NCI-H146 (cell line): Measurements from ENCODE around the gene MICAL3.
"Not testable (repeated sequence)": the region's sequence is repeated elsewhere in the genome, so short reads cannot be mapped to it uniquely, and the experiment has no call there.

ENCODE experiments used
- DNase-seq: peaks from one replicate; lab custom pipeline; 2025; lab: John Stamatoyannopoulos, UW

MICAL3 gene, protein sequence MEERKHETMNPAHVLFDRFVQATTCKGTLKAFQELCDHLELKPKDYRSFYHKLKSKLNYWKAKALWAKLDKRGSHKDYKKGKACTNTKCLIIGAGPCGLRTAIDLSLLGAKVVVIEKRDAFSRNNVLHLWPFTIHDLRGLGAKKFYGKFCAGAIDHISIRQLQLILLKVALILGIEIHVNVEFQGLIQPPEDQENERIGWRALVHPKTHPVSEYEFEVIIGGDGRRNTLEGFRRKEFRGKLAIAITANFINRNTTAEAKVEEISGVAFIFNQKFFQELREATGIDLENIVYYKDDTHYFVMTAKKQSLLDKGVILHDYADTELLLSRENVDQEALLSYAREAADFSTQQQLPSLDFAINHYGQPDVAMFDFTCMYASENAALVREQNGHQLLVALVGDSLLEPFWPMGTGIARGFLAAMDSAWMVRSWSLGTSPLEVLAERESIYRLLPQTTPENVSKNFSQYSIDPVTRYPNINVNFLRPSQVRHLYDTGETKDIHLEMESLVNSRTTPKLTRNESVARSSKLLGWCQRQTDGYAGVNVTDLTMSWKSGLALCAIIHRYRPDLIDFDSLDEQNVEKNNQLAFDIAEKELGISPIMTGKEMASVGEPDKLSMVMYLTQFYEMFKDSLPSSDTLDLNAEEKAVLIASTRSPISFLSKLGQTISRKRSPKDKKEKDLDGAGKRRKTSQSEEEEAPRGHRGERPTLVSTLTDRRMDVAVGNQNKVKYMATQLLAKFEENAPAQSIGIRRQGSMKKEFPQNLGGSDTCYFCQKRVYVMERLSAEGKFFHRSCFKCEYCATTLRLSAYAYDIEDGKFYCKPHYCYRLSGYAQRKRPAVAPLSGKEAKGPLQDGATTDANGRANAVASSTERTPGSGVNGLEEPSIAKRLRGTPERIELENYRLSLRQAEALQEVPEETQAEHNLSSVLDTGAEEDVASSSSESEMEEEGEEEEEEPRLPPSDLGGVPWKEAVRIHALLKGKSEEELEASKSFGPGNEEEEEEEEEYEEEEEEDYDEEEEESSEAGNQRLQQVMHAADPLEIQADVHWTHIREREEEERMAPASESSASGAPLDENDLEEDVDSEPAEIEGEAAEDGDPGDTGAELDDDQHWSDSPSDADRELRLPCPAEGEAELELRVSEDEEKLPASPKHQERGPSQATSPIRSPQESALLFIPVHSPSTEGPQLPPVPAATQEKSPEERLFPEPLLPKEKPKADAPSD (N-terminal part only)

GRCh38 chr22:18024276-18024939 lies at the start of gene MICAL3:
Gene MICAL3 (minus strand): TSS chr22:18024561. CDS start chr22:17906812, 117,749 bp downstream.
- DNase-seq: peak; percentile 48

- DNase-seq: not testable (repeated sequence)
Observed at GRCh38 chr22:18073927-18074326, 49.6 kb upstream of the MICAL3 start.

GRCh38 chr22:18073467-18073866 lies 49.1 kb upstream of the MICAL3 start:
- no peak for DNase-seq

DNA sequence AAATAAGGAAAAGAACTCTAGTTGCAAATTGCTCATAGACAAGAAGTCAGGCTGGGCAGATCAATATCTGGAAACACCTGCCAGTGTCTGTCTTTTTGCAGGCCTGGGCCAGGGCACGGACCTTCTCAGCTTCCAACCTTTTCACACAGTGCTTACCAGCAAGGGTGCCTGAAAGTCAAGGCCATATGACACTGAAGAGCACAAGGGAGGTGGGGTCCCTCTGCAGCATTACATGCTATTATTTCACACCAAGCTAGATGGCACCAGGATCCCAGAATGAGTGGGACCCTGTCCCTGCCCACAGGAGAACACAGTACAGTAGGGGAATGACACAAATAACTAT lies 47.6 kb upstream of the MICAL3 start:
- DNase-seq: peak; percentile 44

DNA sequence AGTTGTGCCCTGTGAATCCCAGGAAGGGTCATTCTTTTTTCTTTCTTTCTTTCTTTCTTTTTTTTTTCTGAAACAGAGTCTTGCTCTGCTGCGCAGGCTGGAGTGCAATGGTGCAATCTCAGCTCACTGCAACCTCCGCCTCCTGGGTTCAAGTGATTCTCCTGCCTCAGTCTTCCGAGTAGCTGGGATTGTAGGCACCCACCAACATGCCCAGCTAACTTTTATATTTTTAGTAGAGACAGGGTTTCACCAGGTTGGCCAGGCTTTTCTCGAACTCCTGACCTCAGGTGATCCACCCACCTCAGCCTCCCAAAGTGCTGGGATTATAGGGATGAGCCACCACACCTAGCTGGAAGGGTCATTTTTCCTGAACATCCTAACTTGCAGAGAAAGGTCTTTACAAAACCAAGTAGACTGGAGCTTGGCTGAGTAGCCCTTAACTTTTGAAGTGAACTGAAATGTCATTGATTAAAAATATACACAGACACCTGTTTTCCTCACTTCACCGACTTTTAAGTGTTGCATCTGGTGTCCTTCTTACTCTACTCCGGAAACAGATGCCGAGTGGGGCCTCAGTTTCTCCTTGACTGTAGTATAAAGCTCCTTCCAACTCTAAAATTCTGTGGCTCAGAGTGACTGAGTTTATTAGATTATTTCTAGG lies 47.1 kb upstream of the MICAL3 start:
- not testable (repeated sequence) for DNase-seq

DNA sequence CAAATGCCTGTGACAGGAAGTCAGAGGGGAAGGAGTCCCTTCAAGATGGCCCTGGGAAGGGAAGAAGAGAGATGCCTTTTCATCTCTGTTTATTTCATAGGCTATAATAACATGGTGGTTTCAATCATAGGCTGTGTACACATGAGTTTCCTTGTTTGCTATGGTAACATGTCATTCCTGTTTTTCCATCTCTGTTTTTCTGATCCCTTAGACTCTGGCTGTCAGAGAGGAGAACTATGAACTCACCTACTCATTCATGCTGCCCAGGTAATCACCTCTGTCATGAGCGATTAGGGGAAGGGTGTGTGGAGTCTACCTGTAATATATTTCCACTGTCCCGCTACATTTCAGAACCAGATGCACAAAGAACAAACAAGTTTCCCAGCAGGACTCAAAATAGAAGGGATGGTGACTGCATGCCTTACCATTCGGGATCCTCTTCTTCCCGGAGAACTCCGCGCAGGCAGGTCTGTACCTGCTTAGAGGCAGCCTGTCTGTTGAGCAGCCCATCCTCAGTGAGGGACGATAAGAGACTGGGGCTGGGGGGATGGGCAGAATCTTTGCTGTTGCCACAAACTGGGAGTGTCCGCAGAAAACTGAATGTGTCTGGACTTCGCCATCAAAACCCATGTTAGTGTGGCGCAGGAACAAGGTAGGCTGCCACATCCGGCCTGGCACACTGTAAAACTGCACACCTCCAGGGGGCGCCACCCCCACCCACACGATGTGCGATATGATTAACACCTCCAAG lies 46.4 kb upstream of the MICAL3 start:
- DNase-seq: peak; percentile 52

DNA sequence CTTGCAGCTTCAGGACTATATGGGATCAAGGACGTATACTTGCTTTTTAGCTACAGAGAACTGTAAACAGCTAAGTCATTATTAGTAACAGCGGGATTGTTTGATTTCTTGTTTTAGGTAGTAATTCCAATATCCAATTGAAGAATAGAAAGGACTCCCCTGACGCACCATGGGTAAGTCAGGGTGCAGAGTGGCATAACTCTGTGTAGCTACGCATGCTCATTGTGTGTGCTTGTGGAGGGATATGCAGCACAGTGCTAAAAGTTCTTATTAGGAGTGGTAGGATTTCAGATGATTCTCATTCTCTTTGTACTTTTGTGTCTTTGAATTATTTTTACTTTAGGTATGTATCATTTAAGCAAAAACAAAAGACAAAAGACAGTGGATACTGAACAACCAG lies 45.7 kb upstream of the MICAL3 start:
- DNase-seq: peak; percentile 5

DNA sequence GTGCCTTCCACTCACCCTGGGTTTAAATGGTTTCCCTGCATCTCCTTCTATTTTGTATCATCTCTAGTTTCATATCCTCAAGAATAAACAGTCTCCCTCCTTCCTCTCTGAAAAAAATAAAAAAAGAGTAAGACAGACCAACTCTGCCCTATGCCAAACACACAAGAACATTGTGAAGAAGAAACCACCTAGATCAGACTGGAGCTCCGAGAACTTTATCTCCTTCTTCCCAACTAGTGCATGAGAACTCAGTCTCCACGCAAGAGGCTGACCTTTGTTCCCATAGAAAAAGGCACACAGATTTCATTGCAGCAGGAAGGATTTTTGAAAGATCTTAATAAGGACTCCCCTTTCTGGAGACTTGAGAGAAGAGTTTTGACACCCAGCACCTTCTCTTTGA lies 44.7 kb upstream of the MICAL3 start:
- no peak for DNase-seq

DNA sequence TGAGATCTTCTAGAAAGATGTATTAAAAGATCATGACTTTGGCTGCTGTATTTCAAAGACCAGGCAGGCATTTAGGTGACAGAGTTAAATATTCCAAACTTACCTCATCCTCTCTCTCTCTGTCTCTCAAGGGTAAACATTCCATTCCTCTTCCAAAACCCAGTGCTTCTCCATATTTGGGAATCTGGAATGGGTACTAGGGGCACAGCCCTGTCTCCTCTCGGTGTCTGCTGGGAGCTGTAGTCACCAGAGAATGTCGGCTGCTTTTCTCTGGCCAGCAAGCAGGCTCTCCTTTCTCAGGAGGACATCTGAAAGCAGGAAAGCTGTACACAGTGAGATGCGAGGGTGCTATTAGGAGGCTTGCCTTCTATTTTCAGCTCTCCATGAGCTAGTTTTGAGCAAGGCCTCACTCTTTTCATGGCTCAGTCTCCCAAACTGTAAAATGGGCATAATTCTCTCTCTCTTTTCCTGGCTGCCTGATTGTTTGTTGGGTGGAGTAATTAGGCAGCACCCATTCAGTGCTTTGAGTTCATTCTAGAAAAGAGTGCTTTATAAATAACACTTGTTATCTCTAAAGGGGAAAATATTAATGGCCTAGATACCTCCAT lies 44.1 kb upstream of the MICAL3 start:
- no peak for DNase-seq

DNA sequence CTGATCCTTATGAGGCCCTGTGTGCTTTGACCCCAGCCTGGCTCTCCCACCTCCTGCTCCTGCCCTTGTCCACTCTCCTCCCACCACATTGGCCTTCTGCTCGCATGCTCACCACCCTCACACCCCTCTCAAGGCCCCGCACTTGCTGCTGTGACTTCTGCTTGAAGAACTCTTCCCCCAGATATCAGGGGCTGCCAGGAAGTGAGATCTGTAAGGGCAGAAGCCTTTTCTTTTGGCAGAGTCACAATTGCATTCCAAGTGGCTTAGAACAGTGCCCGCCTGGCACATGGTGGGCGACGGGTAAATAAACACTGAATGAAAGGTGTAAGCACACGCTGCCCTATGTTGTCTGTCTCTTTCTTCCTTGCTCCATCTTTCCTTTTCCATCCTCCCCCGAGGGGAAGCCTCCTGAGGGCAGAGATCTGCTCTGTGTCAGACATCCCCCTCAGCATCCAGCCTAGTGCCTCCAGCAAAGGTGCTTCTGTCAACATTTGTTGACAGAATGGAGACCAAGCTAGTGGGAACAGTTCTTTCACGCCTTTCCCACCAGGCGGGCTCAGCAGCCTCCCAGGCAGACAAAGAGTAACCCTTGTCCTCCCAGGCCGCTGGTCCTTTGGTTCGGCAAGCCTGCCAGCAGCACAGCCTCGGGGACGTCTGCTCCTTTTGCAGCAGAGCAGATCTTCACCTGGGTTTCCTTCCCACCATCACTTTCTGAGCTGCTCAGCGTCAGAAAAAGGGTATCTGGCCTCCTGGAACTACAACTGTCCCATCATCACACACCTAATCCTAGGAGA lies 43.4 kb upstream of the MICAL3 start:
- no peak for DNase-seq

DNA sequence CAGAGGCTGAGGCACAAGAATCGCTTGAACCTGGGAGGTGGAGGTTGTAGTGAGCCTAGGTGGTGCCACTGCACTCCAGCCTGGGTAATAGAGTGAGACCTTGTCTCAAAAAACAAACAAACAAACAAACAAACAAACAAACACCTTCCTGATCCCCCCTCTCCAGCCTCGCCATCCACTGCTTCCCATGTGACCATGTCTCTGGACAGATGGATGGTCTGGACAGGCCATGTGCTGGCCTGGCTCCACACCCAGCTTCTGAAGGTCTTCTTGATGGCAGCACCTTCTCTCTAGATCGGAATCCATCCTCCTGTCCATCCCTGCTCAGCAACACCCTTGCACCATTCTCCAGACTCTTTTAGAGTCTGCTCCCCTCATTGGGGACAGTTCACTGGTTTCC lies 42.8 kb upstream of the MICAL3 start:
- no peak for DNase-seq

GRCh38 chr22:18066181-18066859 lies 42.0 kb upstream of the MICAL3 start:
- no peak for DNase-seq

DNA sequence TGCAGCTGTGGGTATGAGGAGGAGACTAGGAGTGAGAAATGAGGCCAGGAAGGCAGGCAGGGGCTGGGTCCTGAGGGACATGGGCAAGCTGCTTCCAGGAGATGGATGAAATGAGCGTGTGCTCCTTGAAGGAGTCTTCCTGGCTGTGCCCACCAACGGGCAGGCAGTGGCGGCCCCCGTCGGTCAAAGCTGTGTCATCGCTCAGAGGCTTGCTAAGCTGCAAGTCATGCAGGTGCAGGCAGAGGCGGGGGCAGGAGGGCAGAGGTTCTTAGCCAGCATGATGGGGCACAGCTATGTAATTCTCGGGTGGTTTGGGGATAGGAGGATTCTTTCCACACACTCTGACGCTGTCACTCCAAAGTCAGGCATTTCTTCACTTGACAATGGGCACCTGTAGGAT lies 40.9 kb upstream of the MICAL3 start:
- no peak for DNase-seq

DNA sequence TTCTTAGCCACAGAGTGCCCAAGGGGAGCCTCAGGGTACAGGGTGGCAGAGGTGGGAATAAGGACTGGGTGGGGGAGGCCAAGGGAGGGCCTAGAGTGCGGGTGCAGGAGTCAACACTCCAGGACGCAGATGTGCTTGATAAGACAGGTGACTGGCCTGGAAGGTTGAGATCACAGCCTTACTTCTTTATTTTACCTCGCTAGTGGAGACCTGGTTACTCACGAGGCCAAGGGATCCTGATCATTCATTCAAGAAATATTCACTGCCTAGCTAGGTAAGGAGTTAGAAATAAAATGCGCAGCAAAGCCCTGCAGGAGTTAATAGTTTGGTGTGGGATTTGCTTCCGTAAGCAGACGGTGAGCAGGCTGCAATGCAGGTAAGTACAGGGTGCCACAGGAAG lies 40.3 kb upstream of the MICAL3 start:
- DNase-seq: no peak

DNA sequence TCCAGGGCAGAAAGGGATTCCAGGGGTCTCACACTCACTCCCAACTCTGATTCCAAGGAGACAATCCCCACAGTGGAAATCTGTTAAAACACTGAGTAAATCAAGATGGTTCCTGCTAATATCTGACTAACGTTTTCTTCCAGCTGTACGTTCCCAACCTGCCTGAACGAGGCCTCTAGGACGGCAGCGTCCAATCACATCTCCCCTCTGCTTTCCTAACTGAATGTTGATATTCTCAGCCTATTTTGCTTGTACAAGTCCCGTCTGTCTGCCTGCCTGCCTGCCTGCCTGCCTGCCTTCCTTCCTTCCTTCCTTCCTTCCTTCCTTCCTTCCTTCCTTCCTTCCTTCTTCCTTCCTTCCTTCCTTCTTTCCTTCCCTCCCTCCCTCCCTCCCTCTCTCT lies 39.4 kb upstream of the MICAL3 start:
- DNase-seq: not testable (repeated sequence)

- DNase-seq: no peak
Observed at GRCh38 chr22:18063306-18063705, 38.9 kb upstream of the MICAL3 start.

- no peak for DNase-seq
Observed at GRCh38 chr22:18062421-18062820, 38.1 kb upstream of the MICAL3 start.
